Hepatocyte (in vitro differentiated cells): ENCODE measurements around the gene NAV3. TPM values are rescaled to one million over a fixed set of nuclear protein-coding genes. Genes with fewer than 3 reads are reported as not detected.

Experiments
- DNase-seq: peaks from one replicate; pipeline ENCODE4 v3.0.0-alpha.2; 2016; ENCODE audit warnings: low spot score
- H2AFZ ChIP-seq: fragments of 200-600 bp; sonication (generic); 2 replicates; pipeline ENCODE4 v1.6.0; 2016; ENCODE audit warnings: antibody characterized with exemption, mild to moderate bottlenecking
- H3K27ac ChIP-seq: fragments of 200-600 bp; sonication (generic); 2 replicates; pipeline ENCODE4 v1.5.1; 2016; ENCODE audit warnings: mild to moderate bottlenecking
- H3K27me3 ChIP-seq: fragments of 200-600 bp; sonication (generic); 2 replicates; pipeline ENCODE4 v1.6.1; 2016
- H3K36me3 ChIP-seq: fragments of 200-600 bp; sonication (generic); replicated peaks from 2 replicates; pipeline ENCODE4 v1.5.1; 2016; ENCODE audit warnings: low read depth; ENCODE audit not compliant: insufficient read depth
- H3K4me1 ChIP-seq: fragments of 200-600 bp; sonication (generic); 2 replicates; pipeline ENCODE4 v1.5.1; 2016; ENCODE audit warnings: mild to moderate bottlenecking, moderate library complexity; ENCODE audit not compliant: insufficient read depth
- H3K4me2 ChIP-seq: fragments of 200-600 bp; sonication (generic); 2 replicates; pipeline ENCODE4 v1.6.0; 2016
- H3K4me3 ChIP-seq: fragments of 200-600 bp; sonication (generic); 2 replicates; pipeline ENCODE4 v1.5.1; 2016; ENCODE audit warnings: mild to moderate bottlenecking
- H3K79me2 ChIP-seq: fragments of 200-600 bp; sonication (generic); 2 replicates; pipeline ENCODE4 v1.6.0; 2017; ENCODE audit warnings: mild to moderate bottlenecking
- H3K9me2 ChIP-seq: fragments of 200-600 bp; sonication (generic); replicated peaks from 2 replicates; pipeline ENCODE4 v1.6.0; 2017; ENCODE audit warnings: mild to moderate bottlenecking; ENCODE audit not compliant: insufficient read depth
- H3K9me3 ChIP-seq: fragments of 200-600 bp; sonication (generic); 2 replicates; pipeline ENCODE4 v1.5.1; 2016; ENCODE audit warnings: low read depth, mild to moderate bottlenecking
- H4K20me1 ChIP-seq: fragments of 200-600 bp; sonication (generic); 2 replicates; pipeline ENCODE4 v1.6.0; 2016; ENCODE audit warnings: mild to moderate bottlenecking; ENCODE audit not compliant: insufficient read depth, poor library complexity, severe bottlenecking
- CTCF ChIP-seq: fragments of 200-600 bp; sonication (generic); IDR thresholded peaks from 2 replicates; pipeline ENCODE4 v1.5.1; 2016; ENCODE audit warnings: antibody characterized with exemption, mild to moderate bottlenecking; ENCODE audit not compliant: poor library complexity
- EZH2 ChIP-seq: fragments of 200-600 bp; sonication (generic); IDR thresholded peaks from 2 replicates; pipeline ENCODE4 v1.6.1; 2016; ENCODE audit warnings: antibody characterized with exemption, mild to moderate bottlenecking, borderline replicate concordance
- EZH2phosphoT487 ChIP-seq: fragments of 200-600 bp; sonication (generic); IDR thresholded peaks from one replicate; pipeline ENCODE4 v1.6.1; 2018; ENCODE audit warnings: antibody characterized with exemption, mild to moderate bottlenecking, low read depth, moderate library complexity; ENCODE audit not compliant: unreplicated experiment, severe bottlenecking
- WGBS: methylation state at CpG from one replicate; pipeline ENCODE4 v1.1.6; 2016; ENCODE audit warnings: low lambda C conversion rate; ENCODE audit errors: missing lambda C conversion rate; 5-methylcytosine and 5-hydroxymethylcytosine counted together
- polyA plus RNA-seq: library from polyadenylated mRNA; unstranded; fragments of >200 nt; fragmentation: Nextera tagmentation; extraction: Ambion mirVana; gene quantifications from 2 replicates; pipeline ENCODE4 v1.2.1, GENCODE V29; 2016
- total RNA-seq: library from RNA; depleted of rRNA; stranded (reverse); fragments of >200 nt; gene quantifications from 2 replicates; pipeline ENCODE4 v1.2.3, GENCODE V29; 2014

Gene NAV3
- total and polyA plus RNA-seq, 2 experiments from 2014 or later = 1.4 to 9.2 TPM

- Histone ChIP-seq H3K4me1 (no peaks in the 10 kb centered on the region), H3K27me3 (no peaks in the 10 kb centered on the region), H3K79me2 (no peaks in the 10 kb centered on the region), H3K4me3 (no peak overlapping the region), H3K36me3 (no peaks in the 10 kb centered on the region), H3K27ac (no peak overlapping the region), H4K20me1 (no peaks in the 10 kb centered on the region), H3K9me3 (no peaks in the 10 kb centered on the region), H3K4me2 (no peak overlapping the region), H3K9me2 (no peaks in the 10 kb centered on the region), H2AFZ (no peak overlapping the region)
- TF ChIP-seq CTCF (no peak), EZH2 (no peak), EZH2phosphoT487 (no peak)
- DNase-seq = no peak
- 68% methylated on average over 1 of the region's 1 CpG for WGBS
Measured at GRCh38 chr12:77954206-77954555, 123.5 kb downstream of the NAV3 start.

GRCh38 chr12:77957062-77957461, 126.4 kb downstream of the NAV3 start:
- Histone ChIP-seq H3K27me3 (no peaks in the 10 kb centered on the region), H3K79me2 (no peaks in the 10 kb centered on the region), H3K9me3 (no peaks in the 10 kb centered on the region), H3K9me2 (no peaks in the 10 kb centered on the region), H2AFZ (no peak overlapping the region), H3K4me1 (no peaks in the 10 kb centered on the region), H4K20me1 (no peaks in the 10 kb centered on the region), H3K4me3 (no peak overlapping the region), H3K27ac (no peak overlapping the region), H3K4me2 (no peak overlapping the region), H3K36me3 (no peaks in the 10 kb centered on the region)
- TF ChIP-seq EZH2 = no peak
- no peak for TF ChIP-seq EZH2phosphoT487
- TF ChIP-seq CTCF = no peak
- DNase-seq = no peak
- 58% methylated on average over 1 of the region's 1 CpG for WGBS

- no peak for DNase-seq
- Histone ChIP-seq H3K36me3 (no peaks in the 10 kb centered on the region), H4K20me1 (no peaks in the 10 kb centered on the region), H3K79me2 (no peaks in the 10 kb centered on the region), H3K4me1 (no peaks in the 10 kb centered on the region), H3K9me3 (no peaks in the 10 kb centered on the region), H2AFZ (no peak overlapping the region), H3K4me3 (no peak overlapping the region), H3K27ac (no peak overlapping the region), H3K9me2 (no peaks in the 10 kb centered on the region), H3K27me3 (no peaks in the 10 kb centered on the region), H3K4me2 (no peak overlapping the region)
- WGBS = 90% methylated on average over 2 of the region's 2 CpGs
- TF ChIP-seq EZH2 (no peak), EZH2phosphoT487 (no peak), CTCF (no peak)
Measured at GRCh38 chr12:77963576-77964178, 133.0 kb downstream of the NAV3 start.

GRCh38 chr12:77965790-77966189, 135.1 kb downstream of the NAV3 start:
- Histone ChIP-seq H3K4me3 (no peak overlapping the region), H3K79me2 (no peaks in the 10 kb centered on the region), H3K9me2 (no peaks in the 10 kb centered on the region), H2AFZ (no peak overlapping the region), H3K27me3 (no peaks in the 10 kb centered on the region), H3K27ac (no peak overlapping the region), H4K20me1 (no peaks in the 10 kb centered on the region), H3K9me3 (no peaks in the 10 kb centered on the region), H3K4me2 (no peak overlapping the region), H3K4me1 (no peaks in the 10 kb centered on the region), H3K36me3 (no peaks in the 10 kb centered on the region)
- 51% methylated on average over 3 of the region's 3 CpGs for WGBS
- no peak for DNase-seq
- TF ChIP-seq EZH2 = no peak
- no peak for TF ChIP-seq EZH2phosphoT487
- TF ChIP-seq CTCF = no peak
